ENCODE measurements around the gene KIF21B.

Gene KIF21B

DNA sequence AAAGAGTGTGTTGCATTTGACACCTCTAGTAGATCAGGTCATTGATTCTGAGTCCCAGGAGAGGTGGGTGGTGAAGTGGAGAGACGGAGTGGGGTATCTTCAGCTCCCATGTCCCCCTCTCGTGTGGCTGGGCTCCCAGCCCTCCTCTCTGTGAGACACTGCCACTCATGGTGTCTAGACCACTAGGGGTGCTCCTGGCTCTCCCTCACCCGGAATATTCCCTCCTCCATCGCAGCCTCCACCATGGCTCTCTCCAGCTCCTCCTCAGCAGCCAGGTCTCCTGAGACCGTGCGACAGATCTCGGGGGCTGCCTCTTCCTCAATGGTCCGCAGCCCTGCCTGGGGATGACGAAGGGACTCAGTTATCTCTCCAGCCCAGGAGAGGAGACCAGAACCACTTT is 20.6 kb upstream of the KIF21B start:
- DNase-seq, result no peak

DNA sequence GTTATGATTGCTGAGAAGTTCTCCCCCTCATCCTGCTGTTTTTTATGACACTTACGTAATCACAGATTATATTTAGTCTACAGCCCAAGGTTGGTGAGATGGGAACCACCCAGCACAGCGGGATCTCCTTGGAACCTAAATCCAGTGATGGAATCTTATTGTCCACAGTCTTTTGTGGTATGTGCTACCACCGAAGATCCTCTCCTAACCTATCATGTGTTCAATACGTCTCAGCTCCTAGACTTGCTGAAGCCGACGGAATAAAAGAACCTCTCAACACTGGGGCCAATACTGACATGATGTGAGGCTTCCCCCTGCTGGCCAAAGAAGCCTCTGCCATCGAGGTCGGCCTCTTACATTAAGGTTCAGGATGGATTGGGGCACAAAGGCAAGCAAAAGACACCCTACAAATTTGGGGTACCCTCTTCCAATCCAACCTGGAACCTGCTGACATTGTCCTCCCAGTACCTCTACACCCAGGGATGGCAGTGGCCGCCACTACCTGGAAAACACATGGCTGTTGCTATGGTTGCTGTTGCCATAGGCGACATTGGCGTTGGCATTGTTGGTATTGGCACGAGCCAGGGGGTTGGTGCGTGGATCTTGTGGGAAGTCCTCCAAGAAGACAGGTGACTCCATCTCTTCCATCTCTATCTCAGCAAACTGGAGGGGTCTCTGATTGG is 19.4 kb upstream of the KIF21B start:
- peak; percentile 58 for DNase-seq

DNA sequence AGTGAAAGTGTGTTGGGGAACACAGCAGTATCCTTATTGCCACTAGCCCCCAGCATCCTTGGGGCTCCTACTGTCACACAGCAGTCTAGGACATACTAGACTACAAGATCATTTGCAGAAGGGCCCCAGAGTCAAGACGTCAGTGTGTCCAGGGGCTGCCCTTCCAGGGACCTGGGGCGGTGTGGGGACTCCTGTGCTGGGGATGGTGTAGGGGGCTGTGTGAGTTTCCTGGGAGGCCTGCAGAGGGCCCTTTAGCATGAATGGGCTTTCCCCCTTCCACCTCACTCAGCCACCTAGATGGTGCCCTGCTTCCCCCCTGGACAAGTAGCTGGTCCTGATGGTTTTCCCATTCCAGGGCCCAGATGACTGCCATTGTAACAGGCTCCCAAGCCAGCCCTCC is 17.5 kb upstream of the KIF21B start:
- no peak for DNase-seq

DNA sequence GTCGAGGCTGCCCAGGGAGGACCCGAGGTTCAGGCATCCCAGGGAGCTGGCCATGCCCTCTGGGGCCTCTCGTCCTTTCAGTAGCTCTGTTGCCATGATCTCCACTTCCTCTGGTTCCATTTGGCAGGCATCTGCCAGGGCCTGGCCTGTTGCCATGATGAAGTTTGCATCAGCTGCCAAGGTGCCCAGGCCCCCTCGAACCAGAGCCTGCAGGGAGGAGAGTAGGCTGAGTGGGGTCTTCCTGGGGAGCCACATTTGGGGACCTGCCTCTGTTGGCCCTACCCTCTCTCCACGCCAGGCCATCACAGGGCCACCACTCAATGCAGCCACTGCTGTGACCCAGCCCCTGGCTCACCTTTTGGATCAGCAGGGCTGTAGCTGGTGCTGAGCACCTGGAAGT is 16.4 kb upstream of the KIF21B start:
- no peak for DNase-seq

DNA sequence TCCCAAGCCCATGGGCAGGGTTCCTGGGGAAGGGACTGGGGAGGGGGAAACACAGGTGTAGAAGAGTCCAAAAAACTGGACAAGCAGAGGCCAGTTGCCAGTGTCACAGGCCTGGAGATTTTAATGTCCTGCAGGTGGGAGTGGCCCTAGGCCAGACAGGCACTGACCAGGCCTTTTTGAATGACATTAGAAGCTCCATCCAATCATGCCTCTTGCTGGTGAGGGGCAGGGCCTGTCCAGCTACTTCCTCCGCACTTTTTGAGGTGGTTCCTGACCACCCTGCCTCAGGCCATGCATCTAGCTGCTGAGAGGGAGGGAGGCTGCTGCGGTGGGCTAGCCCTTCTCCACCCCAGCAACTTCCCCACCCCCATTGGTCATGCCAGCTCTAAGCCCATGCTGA is 15.9 kb upstream of the KIF21B start:
- no peak for DNase-seq

DNA sequence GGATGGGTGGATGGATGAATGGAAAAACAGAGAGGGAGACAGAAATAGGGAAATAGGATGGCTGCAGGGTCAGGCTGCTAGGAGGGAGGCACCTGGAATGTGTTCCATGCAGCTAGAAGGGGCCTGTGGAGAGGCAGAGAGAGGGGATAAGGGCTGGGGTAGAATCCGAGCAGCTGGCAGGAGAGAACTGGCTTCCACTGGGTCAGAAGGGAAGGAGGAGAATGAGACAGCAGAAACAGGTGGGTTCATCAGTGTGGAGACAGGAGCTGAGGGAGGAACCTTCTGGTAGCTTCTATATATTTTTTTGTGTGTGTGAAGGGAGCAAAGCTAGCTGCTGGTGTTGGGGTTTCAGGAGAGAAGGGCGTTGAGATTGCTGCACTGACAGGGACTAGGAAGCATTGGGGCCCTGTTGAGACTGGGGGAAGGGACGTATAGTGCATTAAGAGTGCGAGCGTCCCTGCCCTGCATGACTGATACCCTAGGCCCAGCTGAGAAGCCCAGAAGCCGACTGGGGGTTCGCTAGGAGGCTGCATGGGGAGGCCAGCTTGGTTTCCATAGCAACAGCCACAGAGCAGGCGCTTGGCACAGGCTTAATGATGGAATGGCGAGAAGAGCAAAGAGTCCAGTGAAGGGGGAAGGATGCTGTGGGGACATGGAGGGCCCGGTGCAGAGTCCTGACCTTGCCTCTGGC is 14.8 kb upstream of the KIF21B start:
- DNase-seq, result no peak

DNA sequence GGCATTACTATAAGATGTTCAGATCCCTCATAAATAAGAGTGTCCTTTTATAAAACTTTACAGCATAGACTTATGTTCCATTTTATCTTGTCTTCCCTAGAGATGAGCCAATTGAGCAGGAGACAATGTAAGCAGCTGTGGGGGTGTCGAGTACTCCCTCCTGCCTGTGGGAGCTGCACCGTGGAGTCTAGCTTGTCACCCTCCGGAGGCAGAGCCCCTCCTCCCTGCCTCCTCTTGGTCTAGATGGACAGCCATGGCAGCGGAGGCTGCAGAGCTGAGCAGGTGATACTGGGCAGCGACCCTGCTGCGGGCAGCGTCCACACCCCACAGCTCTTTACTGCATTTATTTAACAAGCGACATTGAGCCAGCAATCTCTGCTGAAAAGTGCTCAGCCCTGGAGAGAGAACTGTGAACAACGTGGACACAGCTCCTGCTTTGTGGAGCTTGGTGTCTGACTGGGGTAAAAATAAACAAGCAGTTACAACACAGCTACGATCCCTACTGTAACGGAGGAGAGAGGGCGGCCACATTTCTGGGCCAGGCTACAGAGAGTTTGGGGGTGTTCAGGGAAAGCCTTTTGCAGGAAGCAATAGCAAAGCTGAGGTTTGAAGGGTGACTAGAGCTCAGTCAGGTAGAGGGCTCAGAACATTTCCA is 12.8 kb upstream of the KIF21B start:
- DNase-seq, result no peak

DNA sequence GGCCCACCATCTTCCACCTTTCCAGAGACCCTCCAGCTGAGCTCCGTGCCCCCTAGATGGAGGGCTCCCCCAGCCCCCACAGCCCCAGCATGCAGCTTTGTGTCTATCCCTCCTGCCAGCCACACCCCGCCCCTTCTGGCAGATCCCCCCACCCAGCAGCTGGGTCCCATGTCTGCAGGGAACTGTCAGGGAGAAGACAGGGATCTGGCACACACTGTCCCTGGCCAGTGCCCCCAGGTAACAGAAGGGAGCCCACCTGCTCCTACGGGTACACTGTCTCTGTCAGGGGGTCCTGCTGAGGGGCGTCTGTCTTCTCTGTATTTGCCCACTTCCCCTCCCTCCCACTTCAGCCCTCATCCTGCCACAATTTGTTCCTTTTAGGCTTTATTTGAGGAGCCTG is 11.2 kb upstream of the KIF21B start:
- no peak for DNase-seq

DNA sequence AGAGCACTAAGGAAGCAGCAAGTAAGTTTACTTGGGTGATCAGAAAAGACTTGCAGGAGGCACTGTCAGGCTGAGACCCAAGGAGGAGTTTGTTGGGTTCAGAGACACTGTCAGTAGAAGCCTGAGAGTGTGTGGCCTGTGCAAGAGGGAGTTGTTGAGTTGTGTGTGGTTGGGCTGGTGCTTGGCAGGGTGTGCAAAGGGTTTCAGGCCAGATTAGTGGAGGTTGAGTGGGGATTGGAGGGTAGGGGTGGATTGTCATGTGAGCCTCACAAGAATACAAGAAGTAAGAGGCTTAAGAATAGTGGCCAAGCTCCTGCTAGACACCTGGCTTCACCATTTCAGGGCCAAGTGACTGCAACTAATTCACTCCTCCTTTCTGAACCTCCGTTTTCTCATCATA is 8.9 kb upstream of the KIF21B start:
- DNase-seq, result no peak

DNA sequence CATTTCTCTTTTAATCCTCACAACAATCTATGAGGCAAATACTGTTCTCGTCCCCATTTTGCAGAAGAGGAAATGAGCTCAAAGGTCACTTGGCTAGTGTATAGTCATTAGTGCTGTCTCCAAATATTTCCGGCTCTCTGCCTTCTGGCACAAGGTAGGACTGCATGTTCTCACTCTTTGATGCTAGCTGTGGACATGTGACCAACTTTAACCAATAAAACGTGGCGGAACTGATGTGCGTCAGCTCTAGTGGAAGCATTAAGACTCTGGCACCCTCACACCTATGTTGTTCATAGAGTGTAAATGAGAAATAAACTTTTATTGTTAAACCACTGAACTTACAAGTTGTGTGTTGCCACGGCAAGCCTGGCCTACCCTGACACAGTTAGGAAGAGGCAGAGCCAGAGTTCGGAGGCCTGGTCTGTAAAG is 5.0 kb upstream of the KIF21B start:
- no peak for DNase-seq

DNA sequence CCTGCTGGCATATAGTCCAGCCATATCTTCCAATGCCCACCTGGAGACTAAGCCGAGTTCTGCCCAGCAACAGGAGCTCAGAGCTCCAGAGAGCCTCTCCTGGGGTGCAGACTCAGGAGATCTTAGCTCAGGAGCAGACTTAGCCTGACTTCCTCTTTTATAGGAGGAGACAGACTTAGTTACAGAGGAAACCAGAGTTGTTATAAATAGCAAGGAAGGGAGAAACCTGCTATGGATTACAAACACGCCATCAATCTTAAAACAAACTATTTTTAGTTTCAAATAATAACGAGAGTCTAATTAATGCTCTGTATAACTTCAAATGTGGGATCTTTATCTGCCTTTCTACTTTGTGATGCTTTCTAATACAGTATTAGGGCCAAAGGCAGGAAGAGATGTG is 3.3 kb upstream of the KIF21B start:
- no peak for DNase-seq

DNA sequence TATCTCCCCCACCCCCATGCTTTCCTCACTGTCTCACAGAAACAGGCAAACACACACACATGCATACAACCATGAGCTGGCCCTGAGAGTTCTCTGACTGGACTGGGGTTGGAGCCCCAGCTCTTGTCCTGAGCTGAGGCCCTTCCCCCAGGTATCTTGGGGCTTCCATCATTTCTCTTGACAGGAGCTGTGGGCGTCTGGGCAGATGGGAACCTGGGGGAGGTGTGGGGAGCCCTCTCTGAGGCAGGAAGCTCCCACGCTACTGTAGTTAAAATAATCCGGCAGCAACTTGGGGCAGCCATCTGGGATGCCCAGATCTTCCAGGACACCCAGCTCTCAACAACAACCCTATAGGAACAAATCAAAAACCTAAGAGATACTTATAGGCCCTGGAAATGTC is 2.7 kb upstream of the KIF21B start:
- no peak for DNase-seq

DNA sequence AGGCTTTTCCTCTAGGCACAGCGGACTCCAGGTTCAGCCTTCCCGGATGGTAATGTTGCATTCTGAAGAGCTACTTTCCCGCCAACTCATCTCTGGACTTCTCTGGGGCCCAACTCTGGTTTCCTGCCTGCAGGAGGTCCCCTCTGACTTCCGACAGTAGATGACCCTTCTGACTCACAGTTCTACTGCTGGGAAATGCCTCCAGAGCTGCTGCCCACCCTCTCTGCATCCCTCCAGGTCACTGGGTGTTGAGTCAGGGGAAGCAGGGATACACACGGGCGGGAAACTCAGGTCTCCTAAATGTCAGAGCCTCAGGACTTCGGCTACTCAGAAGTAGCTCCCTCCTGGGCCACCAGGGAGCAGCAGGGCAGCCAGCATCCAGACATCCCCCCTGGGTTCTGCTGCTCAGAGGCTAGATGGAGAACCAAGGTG is 2.1 kb upstream of the KIF21B start:
- no peak for DNase-seq

DNA sequence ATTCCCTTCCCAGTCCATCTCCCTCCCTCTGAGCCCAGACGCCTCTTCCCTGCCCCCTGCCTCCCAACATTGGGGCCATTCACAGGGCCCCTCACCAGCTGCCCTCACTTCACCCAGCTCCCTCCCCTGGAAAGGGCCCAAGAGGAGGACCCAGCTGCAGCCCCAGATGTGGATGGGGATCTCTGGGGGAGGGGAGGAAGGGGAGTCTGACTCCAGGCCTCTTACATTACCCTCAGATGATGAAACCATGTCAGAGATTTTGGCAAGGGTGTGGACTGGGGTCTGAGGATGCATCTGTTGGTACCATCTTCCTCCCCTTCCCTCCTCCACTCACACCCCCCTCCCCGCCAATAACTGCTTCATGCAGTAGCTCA is 1.1 kb upstream of the KIF21B start:
- DNase-seq, result no peak

DNA sequence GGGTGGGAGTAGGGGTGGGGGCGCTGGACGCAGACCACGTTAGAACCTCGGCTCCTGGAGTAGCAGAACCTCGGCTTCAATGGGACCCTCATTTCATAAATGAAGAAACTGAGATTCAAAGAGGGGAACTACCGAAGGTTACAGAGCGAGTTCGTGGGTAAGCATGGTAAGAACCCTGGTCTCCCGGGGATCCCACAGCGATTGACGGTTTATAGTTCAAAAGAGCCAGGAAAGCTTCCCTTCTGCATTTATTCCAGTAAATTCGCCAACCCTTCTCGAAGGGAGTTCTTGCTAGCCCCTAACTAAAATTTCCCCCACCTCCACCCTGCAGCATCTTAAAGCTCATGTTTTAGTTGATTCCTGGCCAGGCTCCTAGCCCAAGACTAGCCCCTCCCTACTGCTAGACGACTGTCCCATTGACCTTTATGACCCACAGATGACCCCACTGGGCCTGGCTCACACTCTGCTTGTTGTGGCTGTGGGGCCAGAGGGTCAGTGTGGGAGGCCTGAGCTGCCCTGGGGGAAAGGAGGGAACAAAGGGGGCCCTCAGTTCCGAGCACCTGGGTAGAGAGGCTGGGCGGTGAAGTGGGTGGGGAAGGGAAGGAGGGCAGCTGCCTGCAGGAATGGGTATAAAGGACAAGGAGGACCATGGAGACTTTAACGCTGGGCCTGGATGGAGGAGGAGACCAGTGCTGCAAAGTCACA is 558 bp upstream of the KIF21B start:
- no peak for DNase-seq

DNA sequence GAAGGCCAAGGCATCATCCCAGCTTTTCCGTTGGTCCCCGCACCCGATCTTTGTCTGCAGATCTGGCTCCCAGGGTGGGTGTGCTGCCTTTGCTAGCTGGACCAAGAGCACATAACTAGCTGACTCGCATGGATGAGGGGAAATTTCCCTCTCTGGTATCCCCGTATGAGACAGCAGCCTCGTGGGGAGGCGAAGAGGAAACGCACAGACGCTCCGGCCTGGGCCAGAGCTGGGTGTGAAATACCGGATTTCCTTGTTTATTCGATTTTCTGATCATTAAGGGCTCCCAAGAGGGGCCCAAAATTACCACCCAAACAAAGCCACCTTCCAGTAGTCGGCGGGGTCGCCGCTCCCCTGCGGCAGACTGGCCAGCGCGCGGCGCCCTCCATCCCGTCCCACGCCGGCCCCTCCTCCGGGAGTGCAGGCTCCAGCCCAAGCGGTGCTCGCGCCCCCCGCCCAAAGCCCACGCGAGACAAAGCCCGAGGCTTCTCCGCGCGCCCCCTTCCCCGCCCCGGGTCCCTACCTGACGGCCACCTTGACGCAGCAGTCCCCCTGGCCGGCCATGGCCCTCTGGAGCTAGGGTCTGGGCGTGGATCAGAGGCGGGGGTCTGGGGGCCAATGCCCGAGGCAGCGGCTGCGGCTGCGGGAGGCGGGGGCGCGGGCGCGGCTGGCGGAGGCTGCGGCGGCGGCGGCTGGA is 546 bp downstream of the KIF21B start:
- no peak for DNase-seq

DNA sequence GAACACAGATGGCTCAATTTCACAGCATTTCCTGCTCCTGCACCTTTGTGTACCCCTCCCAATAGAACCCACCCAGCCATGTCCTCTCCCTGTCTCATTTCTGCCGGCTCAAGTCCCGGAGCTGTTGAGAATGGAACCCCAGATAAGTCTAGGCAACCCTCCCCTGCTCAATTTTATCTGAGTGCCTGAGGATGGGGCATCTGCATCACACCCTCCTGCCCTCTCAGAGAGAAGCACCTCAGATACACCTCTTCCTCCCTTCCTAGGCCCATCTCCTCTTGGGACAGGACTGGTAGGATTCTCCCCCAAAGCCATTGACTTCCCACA is 1.1 kb downstream of the KIF21B start:
- DNase-seq, result no peak

DNA sequence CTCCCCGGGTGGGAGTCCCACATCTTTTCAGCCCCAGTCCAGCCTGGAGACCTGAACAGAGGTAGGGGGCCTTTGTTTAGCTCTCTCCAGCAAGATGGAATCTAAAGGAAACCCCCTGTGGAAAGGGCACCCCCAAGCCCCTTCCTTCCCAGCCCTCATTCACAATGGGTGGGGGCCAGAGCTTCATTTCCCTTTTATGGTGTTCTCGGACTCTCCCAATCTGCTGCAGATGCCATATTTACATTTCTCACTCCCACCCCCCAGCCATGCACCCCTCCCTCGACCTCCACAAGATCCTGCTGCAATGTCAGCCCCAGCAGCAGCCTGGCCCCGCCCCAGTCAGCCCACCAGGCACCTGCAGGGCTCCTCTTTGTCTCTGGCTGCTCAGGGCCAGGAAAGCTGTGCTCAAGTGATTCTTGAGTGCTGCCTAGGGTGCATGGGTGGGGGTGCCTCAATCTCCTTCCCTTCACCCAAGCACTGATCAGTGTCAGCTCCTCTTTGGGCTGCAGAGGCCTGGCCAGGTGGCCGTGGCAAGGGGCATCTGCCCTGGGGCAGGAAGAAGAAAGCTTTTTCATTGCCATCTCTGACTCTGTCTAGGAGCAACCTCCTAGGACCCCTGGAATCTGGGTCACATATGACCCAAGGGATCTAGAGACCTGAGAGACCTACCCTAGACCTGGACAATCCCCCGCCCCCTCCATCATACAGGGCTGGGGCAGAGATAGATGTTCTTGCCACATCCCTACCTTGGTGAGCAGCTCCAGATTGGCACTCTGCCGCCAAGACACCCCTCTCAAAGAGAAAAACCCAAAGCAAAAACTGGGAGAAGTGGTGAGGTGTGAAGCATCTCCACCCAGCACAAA is 1.7 kb downstream of the KIF21B start:
- DNase-seq, result no peak

DNA sequence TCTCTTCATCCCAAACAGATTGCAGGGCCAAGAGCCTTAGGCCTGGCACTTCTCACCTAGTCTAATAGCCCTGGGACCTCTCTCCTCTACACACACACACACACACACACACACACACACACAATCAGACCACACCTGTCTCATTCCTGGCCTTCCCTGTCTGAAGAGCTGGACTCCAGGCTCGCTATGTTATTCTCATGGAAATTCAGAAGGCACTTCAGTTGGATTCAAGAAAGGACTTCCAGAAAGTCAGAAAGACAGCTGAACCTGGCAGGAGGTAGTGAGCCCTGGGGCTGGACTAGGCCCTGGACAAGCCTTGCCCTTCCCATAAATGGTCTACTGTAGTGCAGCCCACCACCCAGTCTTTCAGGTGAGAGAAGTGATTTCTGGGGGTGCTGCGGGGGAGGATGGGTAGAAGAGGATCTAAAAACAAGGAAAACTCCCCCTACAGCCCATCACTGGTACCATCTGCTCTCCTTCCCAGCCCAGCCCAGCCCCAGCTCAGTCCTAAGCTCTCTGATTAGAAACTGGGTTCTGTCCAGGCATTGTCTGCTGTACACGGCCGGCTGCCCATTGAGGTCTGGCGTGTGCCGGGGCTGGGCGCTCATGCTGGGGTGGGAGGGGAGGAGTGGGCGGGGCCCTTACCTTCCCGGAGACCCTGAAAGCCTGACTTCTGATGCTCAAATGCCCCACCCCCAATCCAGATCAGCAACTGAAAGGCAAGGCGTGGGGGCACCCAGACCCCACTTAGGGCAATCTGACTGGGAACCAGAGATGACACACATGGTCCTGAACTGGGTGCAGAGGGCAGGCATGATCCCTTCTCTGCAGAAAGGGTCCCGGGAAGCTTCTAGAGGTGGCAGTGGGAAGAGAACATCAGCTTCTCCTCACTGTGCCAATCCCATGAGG is 2.5 kb downstream of the KIF21B start:
- no peak for DNase-seq

DNA sequence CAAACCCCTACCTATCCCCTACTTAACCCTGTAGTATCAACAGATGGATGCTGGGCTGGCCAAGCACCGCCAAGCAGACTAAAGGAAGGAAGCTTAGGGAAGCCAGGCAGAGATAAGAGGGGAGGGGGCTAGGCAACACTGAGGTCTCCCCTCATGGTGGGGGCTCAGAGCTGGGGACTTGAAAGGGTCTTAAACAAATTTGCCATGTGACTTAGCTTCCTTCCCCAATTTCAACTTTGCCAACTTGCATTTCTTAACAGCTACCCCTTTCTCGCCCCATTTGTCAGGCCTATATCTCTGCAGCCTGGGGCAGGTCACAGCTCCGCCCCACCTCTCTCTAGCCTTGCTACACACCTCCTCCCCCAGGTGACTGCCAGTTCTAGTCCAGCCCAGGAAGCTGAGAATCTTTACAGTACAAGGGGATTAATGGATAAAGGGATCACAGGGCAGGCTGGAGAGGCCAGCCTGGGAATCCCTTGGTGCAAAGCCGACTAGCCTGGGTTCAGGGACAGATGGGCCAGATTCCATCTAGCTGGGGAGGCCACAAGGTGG is 3.4 kb downstream of the KIF21B start:
- no peak for DNase-seq

Data from NCI-H2171 treated with DMSO at 0.1 percent for 48 hours (cell line).